AG10803 (cell line): Measurements from ENCODE around the gene SH3PXD2A.

Experiments
- DNase-seq: peaks from one replicate; pipeline ENCODE4 v3.0.0; 2010; ENCODE audit warnings: low read depth
- H3K4me3 ChIP-seq: 2 replicates; pipeline ENCODE4 v1.5.1; 2011; ENCODE audit warnings: mild to moderate bottlenecking, low read length, control low read depth
- TF ChIP-seq, protein P1 (sequence below): conservative IDR thresholded peaks from 2 replicates; pipeline ENCODE4 v1.5.1; 2011; ENCODE audit warnings: mild to moderate bottlenecking, low read length, control low read depth, inconsistent platforms

Gene SH3PXD2A

GRCh38 chr10:103641326-103641725 lies 214.1 kb downstream of the SH3PXD2A start:
- DNase-seq = no peak
- H3K4me3 ChIP-seq = no peak overlapping the region
- TF ChIP-seq, protein P1, sequence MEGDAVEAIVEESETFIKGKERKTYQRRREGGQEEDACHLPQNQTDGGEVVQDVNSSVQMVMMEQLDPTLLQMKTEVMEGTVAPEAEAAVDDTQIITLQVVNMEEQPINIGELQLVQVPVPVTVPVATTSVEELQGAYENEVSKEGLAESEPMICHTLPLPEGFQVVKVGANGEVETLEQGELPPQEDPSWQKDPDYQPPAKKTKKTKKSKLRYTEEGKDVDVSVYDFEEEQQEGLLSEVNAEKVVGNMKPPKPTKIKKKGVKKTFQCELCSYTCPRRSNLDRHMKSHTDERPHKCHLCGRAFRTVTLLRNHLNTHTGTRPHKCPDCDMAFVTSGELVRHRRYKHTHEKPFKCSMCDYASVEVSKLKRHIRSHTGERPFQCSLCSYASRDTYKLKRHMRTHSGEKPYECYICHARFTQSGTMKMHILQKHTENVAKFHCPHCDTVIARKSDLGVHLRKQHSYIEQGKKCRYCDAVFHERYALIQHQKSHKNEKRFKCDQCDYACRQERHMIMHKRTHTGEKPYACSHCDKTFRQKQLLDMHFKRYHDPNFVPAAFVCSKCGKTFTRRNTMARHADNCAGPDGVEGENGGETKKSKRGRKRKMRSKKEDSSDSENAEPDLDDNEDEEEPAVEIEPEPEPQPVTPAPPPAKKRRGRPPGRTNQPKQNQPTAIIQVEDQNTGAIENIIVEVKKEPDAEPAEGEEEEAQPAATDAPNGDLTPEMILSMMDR = no peak

DNA sequence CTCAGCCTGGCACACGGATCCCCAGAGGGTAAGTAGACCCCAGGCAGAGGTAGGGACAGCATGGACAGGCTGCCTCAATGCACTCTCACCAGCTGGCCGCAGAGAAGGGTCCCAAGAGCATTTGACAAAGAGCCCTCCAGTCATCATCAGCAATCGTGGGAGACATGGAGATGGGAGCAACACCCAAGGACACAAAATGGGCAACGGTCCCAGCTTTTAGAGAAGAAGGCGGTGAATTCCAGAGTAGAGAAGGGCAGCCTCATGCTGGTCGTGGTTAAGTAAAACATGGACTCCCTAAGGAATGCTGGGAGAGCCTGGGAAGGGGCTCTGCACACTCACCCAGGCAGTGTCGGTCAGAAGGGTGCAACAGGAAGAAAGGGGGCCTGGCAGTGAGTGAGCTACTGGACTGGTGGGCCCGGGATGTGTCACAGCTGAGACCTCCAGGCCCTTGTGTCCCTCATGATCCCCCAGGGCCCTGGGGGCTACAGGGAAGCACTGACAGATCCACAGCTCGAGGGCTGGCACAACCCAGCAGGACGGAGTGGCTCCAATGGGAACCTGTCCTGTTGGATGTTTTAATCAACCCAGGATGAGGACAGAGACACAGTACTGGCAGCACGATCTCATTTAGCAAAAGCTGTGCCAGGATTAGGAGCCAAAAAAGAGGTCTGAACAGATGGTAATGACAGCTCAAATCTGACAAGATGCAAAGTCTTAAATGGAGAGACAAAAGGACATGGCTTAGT lies 214.8 kb downstream of the SH3PXD2A start:
- H3K4me3 ChIP-seq = no peak overlapping the region
- TF ChIP-seq, protein P1 = no peak
- DNase-seq = peak; percentile 61

DNA sequence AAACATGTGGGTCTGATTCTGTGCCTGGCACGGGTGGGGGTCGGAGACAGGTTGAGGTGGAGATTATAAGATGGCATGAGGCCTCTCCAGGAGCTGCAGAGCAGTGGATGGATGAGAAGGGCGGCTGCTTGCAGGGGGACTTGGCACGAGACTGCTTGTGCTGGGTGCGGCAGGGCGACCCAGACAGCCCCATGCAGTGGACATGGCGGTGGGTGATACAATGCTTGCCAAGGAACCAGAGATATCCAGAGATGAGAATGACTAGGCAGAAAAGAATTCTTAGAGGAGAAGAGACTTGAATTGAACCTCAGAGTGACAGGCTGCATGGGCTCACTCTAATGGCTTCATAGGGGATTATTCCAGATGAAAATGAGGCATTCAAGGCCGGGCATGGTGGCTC lies 216.4 kb downstream of the SH3PXD2A start:
- no peak for DNase-seq
- H3K4me3 ChIP-seq = no peak overlapping the region
- TF ChIP-seq, protein P1 = no peak

GRCh38 chr10:103637927-103638557 lies 217.3 kb downstream of the SH3PXD2A start:
- DNase-seq = peak; percentile 92
- no peak overlapping the region for H3K4me3 ChIP-seq
- TF ChIP-seq, protein P1 = no peak

DNA sequence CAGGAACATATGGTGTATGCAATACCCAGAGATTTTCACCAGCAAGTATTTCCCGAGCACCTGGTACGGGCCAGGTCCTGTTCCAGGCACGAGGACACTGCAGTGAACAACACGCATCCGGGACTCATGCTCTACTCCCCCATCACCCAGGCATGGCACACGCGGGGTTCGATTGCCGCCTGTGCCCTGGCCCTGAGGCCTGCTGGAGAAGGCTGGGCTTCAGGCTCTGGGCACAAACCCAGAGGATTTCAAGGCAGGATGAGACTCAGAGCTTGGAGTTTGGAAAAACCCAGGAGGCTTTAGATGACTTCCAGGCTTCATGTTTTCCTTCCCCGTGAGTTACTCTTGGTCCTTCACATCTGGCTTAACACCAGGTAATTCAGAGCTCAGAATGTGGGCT lies 218.4 kb downstream of the SH3PXD2A start:
- TF ChIP-seq, protein P1 = no peak
- DNase-seq = peak; percentile 55

GRCh38 chr10:103636492-103636891 lies 218.9 kb downstream of the SH3PXD2A start:
- no peak overlapping the region for H3K4me3 ChIP-seq
- TF ChIP-seq, protein P1 = no peak
- DNase-seq = peak; percentile 31

More for the DNA sequence above, 218.4 kb downstream of the SH3PXD2A start:
- H3K4me3 ChIP-seq = no peak overlapping the region

DNA sequence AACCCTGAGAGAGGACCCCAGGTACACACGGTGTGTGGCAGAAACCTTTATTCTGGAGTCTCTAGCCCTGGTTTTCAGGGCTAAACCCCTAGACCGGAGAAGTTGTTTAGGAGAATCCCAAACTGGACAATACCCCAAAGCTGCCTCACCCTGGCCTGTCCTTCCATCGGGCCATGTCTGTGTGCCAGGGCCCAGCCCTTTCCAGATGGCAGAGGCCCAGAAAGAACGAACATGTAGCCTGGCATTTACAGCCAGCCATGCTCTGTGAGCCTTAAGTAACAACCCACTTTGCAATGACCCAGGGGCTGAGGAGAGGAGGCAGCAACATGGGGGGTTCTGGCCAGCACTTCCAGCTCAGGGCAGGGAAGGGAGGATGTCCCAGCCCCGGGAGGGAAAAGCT lies 219.8 kb downstream of the SH3PXD2A start:
- DNase-seq = no peak
- TF ChIP-seq, protein P1 = no peak
- H3K4me3 ChIP-seq = no peak overlapping the region
